AML-193 (cell line): Measurements from ENCODE around the gene BCAS3.
A peak's percentile ranks its signal among the peaks of the same experiment; 100 is the strongest.
"Not testable (repeated sequence)": the region's sequence is repeated elsewhere in the genome, so short reads cannot be mapped to it uniquely, and the experiment has no call there.

Source experiments
- DNase-seq, 2 experiments: peaks; one replicate each; lab custom pipeline; 2025; lab: John Stamatoyannopoulos, UW

BCAS3 gene

DNA sequence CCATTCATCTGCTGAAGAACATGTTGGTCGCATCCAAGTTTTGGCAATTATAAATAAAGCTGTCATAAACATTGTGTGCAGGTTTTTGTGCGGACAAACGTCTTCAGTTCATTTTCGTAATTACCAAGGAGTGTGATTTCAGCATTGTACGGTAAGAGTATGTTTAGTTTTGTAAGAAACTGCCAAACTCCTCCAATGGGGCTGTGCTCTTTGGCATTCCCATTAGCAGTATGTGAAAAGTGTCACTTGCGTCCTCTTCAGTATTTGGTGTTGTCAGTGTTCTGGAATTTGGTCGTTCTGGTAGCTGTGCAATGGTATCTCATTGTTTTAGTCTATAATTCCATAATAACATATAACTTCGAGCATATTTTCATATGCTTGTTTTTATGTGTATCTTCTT is 120.9 kb downstream of the BCAS3 start:
- DNase-seq = no peak

DNA sequence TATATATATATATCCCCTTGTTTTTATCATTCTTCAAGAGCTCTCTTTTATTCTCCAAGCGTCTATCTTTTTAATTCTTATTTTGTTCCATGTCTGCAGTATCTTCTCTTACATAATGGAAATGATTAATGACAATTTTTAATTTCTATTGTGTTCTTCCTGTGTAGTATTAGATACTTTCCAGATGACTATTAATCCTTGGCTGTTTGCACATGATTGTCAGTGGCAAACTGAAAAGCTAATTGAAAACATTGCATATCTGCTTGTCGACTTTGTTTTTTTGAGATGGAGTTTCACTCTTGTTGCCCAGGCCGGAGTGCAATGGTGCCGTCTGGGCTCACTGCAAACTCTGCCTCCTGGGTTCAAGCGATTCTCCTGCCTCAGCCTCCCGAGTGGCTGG is 124.7 kb downstream of the BCAS3 start:
- DNase-seq = no peak

DNA sequence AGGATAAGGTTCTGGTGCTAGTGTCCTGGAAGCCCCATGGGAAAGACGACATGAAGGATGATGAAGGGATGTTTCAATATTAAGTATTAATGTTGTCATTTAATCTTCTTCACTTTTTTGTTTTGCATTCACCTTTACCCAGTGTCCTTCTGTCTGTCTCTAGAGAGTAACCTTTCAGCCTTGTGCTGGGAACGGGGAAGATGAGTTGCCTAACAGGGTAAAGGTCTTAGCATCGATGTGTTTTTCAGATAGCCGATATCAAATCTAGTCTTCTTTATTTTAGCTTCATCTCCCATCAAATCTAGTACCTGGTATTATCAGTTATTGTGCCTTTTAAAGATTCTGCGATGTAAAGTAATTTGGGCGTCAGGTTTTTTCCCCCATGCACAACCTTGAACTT is 125.4 kb downstream of the BCAS3 start:
- no peak for DNase-seq

DNA sequence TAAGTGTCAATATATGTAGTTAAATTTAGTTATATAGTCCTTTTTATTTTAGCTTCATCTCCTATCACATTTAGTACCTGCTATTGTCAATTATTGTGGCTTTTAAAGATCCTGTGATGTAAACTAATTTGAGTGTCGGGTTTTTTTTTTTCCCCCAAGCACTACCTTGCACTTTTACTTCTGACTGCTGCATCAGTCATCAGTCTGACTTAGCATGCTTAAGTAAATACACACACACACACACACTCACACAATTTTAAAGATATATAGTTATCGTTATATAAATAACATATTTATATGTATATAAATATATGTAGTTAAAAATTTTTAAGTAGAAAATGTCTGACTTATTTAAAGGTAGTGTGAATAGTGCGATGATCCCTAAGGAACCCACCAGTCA is 127.2 kb downstream of the BCAS3 start:
- DNase-seq = no peak

DNA sequence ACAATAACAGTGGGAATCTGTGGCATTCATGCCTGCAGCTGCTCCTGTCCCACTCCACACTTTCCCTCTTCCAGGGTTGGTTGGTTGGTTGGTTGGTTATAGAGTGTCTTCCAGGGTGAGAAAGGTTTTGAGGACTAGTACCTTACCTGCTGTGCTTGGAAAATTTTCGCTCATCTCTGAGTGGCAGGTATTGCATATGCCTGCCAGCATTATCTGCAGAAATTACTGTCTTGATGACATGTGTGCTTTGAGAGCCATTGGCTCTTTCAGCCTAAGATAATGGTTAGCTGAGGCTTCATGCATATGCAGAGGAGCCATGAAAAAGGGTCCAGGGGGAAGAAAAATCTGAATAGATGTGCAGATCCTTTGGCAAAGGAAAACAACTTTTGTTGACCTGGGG is 131.8 kb downstream of the BCAS3 start:
- no peak for DNase-seq

DNA sequence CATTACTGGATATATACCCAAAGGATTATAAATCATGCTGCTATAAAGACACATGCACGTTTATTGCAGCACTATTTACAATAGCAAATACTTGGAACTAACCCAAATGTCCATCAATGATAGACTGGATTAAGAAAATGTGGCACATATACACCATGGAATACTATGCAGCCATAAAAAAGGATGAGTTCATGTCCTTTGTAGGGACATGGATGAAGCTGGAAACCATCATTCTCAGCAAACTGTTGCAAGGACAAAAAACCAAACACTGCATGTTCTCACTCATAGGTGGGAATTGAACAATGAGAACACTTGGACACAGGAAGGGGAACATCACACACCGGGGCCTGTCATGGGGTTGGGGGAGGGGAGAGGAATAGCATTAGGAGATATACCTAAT is 137.3 kb downstream of the BCAS3 start:
- not testable (repeated sequence) for DNase-seq

DNA sequence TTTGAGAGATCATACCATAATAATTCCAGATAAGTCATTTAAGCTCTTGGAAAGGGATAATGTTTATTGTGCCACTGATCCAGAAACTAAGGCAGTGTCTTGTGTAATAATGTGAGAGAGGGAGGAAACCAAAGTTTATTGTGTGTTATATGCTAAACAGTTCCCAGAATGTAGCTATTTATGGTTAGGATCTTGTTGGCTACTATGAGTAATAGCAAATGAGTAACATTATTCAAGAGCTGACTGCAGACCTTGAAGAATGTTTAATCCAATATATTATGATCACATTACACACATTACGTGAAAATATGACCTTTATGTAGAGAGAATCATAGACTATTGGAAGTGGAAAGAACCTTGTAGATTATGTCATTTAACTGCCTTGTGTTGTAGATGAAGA is 139.5 kb downstream of the BCAS3 start:
- DNase-seq = no peak

DNA sequence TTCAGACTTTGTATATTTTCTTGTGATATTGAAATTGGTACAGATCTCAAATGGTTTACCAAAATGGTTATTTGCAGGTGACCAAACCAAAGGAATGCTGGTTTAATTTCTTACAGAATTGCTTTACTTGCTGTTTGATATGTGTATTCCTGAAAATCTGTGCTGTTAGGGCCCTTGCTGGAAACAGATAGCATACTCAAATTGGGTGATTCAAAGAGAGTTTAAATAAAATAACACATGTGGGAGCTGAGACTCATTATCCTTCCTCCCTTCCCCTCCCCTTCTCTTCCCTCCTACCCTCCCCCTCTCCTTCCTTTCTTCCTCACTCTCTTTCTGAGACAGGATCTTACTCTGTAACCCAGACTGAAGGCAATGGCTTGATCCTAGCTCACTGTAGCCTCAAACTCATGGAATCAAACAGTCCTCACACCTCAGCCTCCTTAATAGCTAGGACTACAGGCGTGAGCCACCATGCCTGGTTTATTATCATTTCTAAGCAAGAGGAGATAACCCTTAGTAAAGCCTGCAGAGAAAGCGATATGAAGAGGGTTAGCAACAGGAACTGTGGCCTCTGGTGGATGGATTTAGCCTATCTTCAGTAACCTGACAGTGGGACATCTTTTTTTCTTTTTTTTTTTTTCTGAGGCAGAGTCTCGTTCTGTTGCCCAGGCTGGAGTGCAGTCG is 141.9 kb downstream of the BCAS3 start:
- DNase-seq = no peak

DNA sequence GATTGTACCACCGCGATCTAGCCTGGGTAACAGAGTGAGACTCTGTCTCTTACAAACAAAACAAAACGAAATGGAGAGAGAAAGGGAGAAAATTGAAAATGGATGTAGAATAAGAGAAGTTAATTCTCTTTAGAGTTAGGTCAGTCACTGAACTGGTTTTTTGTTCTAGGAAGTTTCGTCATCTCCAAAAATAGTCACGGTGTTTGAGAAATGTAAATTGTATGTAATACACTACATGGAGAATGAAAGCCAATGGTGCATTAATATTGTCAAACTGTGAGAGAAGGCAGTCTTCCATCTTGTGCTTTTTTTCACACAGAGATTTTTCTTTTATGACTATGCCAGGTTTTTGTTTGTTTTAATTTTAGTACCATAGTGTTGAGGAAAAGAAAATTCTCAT is 145.9 kb downstream of the BCAS3 start:
- peak; percentile 34 to 39 for DNase-seq

DNA sequence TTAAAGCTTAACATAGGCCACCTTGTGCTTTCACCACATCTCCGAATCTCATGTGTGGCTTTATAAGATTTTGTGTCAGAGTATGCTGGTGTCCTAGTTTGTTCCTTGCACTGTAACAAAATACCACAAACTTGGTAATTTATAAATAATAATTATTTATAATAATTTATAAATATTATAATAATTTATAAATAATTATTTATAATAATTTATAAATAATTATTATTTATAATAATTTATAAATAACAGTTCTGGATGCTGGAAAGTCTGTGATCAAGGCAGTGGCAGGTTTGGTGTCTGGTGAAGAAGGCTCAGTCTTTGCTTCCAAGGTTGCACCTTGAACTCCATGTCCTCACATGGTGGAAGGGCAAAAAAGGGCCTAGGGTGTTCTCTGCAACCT is 147.7 kb downstream of the BCAS3 start:
- DNase-seq = no peak

DNA sequence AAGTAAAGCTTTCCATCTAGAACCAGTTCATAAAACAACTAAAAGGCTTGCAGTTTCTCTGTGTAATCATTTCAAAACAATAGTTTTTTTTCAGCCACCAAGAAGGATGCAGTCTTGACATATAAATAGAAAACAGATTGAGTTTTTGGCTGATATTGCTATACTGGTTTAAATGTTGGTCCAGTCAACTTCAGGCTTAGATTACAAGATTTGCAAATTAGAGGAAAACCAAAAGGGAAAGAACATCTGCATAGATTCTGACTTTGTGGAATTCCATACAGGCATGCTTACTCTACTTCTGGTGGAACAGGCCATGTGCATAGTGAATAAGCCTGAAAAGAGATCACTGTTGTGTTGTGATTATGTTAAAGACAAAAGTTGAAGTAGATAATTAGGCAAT is 150.3 kb downstream of the BCAS3 start:
- DNase-seq = no peak

DNA sequence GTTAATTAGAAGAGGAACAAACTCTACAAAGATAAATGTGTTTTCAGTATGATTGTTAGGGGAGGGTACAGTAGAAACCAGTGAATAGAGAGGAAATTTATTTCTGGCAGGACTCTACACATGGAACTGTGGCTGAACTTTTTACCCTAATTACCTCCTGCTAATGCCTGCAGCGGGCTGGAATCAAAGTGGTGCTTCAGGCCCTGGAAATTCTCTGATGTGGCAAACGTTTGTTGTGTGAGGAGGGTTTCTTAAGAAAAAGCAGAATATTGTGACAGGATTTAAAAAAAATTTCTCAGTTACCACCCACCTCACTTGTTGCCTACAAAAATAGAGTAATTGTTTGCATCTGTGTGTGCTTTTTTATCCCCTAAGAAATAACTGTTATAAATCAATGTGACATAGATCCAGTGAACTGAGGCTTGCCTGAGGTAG is 154.5 kb downstream of the BCAS3 start:
- no peak for DNase-seq

DNA sequence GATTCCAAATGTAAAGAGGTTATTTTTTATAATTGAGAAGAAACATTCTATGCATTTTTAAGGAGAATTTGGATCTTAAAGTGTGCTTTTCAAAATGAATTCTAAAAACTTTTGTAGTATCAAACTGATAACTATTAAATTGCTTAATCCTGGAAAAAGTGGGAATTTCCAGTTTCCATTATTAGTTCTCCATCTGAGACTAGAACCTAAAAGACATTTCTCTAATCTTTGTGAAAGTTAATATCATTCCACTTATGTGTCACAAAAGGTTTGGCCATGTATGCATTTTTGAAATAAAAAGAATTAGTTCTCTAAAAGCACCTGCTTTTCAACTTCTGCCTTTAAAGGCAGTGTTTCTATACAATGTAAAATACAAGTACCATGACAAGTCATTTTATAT is 155.0 kb downstream of the BCAS3 start:
- DNase-seq = no peak

DNA sequence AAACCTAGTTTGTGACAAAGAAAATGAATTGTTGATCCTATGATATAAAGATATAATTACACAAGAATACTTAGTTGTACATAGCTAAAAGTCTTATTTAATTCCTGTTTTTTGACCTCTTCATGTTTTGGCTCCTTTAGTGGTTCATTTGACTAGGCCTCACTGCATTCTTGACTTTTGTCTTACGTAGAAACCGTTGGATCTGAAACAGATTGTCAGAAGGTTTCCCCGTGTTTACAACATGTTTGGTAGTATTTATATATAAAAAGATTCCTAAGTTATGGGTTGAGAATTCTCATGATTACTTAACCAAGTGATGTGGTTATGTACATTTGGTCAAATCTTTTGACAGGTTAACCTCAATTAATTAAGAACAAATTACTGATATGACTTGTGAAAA is 162.8 kb downstream of the BCAS3 start:
- no peak for DNase-seq

DNA sequence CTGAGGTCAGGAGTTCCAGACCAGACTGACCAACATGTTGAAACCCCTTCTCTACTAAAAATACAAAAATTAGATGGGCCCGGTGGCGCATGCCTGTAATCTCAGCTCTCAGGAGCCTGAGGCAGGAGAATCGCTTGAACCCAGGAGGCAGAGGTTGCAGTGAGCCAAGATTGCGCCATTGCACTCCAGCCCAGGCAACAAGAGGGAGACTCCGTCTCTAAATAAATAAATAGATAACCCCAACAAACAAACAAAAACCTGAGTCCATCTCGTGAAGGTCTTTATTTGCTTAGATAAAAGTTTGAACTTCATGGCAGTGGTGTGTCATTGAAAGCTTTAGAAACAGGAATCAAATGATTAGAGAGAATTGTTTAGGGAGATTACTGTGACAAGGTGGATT is 167.4 kb downstream of the BCAS3 start:
- DNase-seq = no peak

DNA sequence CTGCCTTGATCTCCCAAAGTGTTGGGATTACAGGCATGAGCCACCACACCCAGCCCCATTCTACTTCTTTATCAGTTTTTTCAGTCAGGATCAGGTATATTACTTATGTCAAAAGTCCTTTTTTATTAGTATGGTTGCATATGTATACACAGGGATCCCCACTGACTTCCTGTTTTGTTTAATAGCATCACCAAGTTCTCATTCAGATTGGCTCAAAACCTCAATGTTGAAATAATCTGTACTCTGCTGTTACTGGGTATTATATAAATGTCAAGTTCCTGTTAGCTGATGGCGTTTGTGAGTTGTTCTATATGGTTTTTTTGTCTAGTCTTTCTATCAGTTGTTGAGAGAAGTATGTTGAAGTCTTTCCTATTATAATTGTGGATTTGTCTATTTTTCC is 168.5 kb downstream of the BCAS3 start:
- peak; percentile 13 to 48 for DNase-seq

DNA sequence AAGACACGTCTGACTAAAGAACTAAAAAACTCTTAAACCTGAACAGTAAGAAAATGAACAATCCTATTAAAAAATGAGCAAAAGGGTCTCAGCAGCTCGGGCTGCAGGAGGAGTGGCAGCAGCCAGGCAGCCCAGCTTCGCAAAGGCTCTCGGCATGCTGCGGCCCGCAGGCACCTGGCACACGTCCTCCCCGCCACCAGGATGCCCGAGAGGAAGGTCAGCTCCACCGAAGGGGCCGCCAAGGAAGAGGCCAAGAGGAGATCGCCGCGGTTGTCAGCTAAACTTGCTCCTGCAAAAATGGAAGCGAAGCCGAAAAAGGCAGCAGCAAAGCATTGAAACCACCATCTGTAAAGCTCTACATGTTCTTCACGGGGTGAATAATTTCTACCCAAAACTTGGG is 173.5 kb downstream of the BCAS3 start:
- DNase-seq = no peak

DNA sequence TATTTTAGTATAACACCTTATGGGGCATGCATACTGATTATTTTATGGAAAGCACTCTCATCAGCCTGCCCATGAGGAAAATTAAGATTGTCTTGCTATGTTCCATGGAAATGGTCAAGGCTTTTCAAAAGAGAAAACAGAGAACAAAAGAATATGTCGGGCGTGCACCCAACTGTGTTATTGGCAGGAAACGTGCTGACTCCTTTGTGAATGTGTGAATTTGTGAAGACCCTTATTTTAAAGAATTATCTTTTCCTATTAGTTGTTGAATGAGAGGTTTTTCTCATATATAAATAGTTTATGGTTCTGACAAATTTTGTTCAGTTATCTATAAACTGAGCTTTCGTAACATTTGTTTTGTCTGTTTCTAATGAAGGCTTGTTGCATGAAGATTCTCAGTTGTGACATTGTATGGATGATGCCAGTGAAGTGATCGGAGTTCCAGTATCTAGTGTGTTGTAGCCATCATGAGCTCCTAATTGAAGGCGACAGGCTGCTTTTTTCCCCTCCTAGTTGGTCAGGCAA is 180.0 kb downstream of the BCAS3 start:
- DNase-seq = no peak

DNA sequence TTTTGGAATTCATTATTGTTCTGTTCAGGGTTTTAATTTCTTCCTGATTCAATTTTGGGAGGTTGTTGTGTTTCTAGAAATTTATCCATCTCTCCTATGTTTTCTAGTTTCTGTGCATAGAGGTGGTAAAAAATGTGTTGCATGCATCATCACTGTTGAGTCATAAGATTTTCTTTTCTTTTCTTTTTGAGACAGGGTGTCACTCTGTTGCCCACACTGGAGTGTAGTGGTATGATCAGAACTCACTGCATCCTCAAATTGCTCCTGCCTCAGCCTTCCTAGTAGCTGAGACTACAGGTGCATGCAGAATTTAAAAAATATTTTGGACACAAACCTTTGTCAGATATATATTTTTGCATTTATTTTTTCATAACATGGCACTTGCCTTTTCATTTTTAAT is 184.8 kb downstream of the BCAS3 start:
- no peak for DNase-seq

DNA sequence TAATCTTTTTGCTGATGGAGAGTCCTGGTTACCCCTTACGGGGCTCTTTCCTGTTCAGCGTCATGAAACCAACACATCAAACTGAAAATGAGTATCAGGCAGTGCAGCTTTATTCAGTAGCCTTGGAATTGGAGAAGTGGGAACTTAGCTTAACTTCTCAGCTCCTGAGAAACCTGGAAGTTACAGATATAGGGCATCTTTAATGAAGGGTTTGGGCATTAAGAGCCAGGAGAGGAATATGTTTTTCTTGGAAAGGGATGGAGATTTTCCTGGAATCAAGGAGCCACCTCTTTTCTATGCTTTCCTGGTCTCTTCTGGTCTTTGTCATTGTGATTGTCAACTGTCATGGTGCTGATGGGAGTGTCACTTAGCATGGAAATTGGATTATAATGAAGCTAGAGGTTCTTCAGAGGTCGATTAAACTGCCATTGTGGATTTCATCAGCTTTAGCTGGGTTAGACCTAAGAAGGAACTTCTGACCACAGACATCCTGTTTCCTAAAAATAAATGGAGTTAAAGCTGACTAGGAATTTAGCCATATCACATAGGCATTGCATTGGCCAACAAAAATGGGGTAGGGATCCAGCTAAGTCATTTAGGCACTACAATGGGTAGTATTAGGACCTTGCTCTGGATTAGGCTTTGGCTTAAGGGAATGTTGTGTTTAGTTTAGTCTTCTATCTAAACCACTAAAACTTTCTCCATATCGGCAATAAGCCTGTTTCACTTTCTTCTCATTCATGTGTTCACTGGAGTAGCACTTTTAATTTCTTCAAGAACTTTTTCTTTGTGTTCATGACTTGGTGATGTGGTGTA is 186.4 kb downstream of the BCAS3 start:
- DNase-seq = peak; percentile 83 to 85

DNA sequence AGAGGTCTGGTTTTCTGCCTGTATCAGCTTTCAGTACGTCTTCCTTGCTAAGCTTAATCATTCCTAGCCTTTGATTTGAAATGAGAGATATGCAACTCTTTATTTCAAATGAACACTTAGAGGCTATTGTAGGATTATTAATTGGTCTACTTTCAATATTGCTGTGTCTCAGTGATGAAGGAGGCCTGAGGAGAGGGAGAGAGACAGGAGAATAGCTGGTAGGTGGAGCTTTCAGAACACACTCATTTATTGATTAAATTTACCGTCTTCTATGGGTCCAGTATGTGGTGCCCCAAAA is 187.0 kb downstream of the BCAS3 start:
- DNase-seq = no peak

DNA sequence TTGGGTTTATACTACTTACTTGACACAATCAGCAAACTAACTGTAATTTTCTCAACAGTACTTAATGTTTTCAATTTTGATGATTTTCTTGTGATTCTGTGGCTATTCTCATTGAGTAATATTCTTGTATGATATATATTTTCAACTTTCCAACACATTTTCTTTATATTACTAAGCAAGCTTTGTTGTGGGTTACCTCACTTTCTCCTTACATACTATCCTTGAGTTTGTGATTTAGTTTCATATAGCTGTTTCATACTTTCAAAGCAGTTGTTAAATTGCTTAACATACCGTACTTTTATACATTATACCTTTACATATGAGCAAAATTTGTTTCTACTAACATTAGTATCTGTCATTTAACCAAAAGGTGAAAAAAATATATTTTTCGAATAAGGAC is 197.1 kb downstream of the BCAS3 start:
- no peak for DNase-seq

DNA sequence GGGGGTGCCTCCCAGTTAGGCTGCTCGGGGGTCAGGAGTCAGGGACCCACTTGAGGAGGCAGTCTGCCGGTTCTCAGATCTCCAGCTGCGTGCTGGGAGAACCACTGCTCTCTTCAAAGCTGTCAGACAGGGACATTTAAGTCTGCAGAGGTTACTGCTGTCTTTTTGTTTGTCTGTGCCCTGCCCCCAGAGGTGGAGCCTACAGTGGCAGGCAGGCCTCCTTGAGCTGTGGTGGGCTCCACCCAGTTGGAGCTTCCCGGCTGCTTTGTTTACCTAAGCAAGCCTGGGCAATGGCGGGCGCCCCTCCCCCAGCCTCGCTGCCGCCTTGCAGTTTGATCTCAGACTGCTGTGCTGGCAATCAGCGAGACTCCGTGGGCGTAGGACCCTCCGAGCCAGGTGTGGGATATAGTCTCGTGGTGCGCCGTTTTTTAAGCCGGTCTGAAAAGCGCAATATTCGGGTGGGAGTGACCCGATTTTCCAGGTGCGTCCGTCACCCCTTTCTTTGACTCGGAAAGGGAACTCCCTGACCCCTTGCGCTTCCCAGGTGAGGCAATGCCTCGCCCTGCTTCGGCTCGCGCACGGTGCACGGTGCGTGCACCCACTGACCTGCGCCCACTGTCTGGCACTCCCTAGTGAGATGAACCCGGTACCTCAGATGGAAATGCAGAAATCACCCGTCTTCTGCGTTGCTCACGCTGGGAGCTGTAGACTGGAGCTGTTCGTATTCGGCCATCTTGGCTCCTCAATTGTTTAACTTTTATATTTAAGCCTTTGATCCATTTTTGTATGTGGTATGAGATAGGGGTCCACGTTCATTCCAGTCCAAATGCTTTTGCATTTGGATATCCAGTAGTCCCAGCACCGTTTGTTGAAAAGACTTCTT is 209.3 kb downstream of the BCAS3 start:
- DNase-seq = not testable (repeated sequence)
